NCI-H446 (cell line): ENCODE results near the gene LRRC72.
A peak's percentile ranks its signal among the peaks of the same experiment; 100 is the strongest.
"Not testable (repeated sequence)": the region's sequence is repeated elsewhere in the genome, so short reads cannot be mapped to it uniquely, and the experiment has no call there.

Experiments
- DNase-seq, 2 experiments: peaks; one replicate each; lab custom pipeline; 2025; lab: John Stamatoyannopoulos, UW

Gene LRRC72

DNA sequence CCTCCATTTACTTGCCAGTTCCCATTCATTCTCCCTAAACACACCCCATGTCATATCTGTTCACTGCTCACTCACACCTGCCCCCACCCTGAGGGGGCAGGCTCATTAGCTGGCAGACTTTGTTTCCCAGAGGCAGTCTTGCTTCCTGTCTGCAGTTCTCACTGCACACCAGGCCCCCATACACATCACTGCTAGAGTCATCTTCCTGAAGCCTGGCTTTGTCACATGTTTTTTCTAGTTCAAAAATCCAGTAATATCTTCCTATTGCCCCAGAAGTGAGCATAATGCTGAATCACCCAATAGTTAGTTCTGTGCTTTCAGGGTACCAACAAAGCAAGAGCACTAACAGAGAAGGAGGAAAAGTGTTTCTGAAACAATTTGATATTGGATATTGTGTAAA lies 1.9 kb downstream of the LRRC72 start:
- no peak for DNase-seq

- DNase-seq: no peak
These were observed 3.1 kb downstream of the LRRC72 start for GRCh38 chr7:16529697-16530096.

GRCh38 chr7:16531707-16532106 lies 5.1 kb downstream of the LRRC72 start:
- DNase-seq: no peak

GRCh38 chr7:16532272-16532671 lies 5.6 kb downstream of the LRRC72 start:
- DNase-seq: no peak

DNA sequence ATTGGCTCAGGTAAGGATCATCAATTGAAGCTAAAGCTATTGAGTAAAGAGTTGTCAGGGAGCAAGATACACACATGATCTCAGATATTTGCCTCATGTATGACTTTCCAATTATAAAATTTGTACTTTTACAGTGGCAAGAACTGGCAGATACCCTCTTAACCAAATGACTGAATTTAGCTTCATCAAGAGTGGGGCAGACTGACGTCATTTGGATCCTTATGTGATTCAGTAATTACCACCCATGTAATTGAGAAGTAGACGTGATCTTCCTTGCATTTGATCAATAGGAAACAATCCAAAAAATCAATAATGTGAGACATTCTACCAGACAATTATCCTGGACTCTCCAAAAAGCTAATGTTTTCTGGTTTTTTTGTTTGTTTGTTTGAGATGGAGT lies 8.9 kb downstream of the LRRC72 start:
- no peak for DNase-seq

- DNase-seq: not testable (repeated sequence)
These were observed 13.9 kb downstream of the LRRC72 start for GRCh38 chr7:16540559-16540958.

DNA sequence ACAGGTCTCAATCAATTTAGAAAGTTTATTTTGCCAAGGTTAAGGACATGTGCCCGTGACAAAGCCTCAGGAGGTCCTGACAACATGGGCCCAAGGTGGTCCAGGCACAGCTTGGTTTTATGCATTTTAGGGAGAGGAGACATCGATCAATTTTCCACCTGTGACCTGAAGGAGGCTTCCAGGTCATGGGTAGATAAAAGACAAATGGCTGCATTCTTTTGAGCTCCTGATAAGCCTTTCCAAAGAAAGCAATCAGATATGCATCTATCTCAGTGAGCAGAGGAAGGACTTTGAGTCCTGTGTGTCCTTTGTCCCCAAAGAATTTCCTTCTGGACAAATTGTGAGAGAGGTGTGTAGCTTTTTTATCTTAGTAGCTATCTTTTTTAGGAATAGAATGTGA lies 15.8 kb downstream of the LRRC72 start:
- DNase-seq: no peak

GRCh38 chr7:16543456-16543855 lies 16.8 kb downstream of the LRRC72 start:
- DNase-seq: no peak

DNA sequence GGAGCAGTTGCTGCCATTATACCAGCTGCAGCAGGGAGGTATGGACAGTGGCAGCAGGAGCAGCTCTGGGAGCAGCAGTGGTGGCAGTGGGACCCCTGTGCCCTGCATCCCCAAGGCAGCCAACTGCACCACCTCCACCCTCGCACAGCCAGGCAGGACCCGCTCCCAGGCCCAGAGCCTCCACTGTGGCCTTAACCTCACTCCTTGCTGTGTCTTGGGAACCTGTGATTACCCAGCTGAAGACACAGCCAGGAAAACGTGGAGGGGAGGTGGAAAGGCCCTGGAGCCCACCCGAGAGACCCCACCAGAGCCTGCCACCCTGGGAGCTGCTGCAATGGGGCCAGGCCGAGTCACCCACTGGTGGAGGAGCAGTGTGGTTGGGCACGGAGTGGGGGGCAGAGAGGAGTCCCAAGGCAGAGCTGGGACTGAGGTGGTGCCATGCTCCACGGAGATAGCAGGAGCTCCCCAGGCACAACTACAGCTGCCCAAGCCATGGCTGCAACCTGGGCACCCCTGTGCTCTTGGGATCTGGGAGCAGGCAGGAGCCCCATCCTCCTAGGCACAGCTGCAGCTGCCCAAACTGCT lies 20.4 kb downstream of the LRRC72 start:
- no peak for DNase-seq

DNA sequence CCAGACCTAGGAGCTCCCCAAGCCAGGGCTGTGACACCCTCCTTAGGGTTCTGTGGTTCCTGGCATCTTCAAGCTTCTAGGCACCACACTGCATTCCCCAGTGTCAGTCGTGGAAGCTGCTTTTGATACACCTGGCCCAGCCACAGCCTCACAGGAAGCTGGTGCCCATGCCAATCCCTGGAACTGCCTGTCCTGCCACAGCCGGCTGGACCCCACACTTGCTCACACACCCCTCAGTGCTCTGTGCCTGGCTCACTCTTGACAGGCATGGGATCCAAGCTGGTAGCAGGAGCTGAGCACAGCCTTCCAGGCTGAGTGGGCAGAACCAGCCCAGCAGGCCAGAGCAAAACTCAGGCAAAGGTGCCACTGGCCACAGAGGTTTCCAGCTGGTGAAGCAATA lies 21.8 kb downstream of the LRRC72 start:
- DNase-seq: no peak

DNA sequence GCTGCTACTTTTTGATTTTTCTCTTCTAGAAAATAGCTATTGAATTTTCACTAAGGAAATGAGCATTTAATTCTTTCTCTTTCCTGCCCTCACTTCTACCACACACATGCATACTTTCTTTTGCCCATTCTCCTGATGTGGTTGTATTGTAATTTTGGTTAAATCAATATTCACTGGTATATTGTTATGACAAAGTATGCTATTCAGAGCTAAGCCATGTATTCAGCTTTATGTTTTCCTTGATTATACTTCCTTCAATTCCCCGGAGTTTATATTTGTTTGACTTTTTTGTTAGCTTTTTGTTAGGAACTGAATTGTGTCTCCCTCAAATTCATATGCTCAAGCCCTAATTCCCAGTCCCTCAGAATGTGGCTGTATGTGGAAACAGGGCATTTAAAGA lies 24.0 kb downstream of the LRRC72 start:
- no peak for DNase-seq

GRCh38 chr7:16554518-16555236 lies 28.1 kb downstream of the LRRC72 start:
- DNase-seq: no peak

DNA sequence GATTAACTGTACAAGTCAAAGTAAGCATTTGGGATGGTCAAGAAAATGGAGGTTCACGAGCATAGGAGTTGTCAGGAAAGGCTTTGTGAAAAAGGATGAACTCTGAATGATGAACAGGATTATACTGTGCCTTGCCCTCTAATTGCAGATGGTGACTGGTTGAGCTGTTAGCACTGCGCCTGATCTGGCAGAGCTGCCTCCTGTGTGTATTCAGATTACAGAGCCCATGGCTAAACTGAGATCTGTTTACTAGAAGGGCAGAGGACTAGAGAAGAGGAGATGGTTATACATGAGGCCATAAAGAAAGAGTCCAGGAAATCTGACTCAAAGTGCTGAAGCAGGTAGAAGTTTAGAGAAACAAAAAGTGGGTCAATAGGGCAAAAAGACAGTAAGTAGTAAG lies 29.7 kb downstream of the LRRC72 start:
- DNase-seq: no peak

DNA sequence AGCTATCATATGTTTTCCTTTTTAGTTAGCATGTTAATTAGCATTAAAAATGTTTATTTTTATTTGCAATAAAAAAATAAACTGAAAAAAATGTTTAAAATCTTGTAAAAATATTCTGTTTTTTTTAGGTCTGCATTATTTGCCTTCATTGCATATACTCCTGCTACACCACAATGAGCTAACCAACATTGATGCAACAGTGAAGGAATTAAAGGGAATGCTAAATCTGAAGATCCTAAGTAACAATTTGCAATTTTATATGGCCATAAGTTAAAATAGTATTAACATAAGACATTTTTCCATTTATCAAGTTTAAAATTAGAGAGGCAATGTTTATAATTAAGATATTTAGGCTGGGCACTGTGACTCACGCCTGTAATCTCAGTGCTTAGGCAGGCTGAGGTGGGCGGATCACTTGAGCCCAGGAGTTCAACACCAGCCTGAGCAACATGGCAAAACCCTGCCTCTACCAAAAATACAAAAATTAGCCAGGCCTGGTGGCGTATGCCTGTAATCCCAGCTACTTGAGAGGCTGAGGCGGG lies 32.2 kb downstream of the LRRC72 start:
- no peak for DNase-seq

DNA sequence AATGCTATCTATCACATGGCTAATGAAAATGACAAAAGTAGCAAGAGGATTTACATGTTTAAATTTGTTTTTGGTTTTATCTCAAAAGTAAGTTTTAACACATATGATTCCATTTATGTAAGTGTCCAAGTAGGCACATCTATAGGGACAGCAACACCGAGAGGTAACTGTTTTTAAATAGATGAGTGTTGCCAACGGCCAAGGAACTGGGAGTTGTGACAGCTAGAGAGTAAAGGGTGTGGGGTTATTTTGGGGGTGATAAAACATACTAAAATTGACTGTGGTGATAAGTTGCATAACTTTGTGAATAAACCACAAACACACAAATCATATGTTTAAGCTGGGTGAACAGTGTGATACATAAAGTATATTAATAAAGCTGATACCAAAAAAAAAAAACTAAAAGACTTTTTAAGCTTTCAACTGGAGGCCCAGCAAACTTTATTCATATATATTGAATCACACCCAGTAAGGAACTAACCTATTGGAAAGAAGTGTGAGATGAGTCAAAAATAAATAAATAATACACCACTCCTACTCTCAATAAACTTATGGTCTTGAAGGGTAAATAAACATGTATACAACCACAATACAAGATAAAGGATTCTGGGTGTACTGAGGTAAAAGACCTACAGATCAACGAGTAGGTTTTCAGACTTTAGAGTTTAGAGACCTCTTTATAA lies 33.0 kb downstream of the LRRC72 start:
- no peak for DNase-seq

GRCh38 chr7:16561943-16562342 lies 35.3 kb downstream of the LRRC72 start:
- no peak for DNase-seq

- no peak for DNase-seq
These were observed 36.0 kb downstream of the LRRC72 start for GRCh38 chr7:16562456-16563220.

DNA sequence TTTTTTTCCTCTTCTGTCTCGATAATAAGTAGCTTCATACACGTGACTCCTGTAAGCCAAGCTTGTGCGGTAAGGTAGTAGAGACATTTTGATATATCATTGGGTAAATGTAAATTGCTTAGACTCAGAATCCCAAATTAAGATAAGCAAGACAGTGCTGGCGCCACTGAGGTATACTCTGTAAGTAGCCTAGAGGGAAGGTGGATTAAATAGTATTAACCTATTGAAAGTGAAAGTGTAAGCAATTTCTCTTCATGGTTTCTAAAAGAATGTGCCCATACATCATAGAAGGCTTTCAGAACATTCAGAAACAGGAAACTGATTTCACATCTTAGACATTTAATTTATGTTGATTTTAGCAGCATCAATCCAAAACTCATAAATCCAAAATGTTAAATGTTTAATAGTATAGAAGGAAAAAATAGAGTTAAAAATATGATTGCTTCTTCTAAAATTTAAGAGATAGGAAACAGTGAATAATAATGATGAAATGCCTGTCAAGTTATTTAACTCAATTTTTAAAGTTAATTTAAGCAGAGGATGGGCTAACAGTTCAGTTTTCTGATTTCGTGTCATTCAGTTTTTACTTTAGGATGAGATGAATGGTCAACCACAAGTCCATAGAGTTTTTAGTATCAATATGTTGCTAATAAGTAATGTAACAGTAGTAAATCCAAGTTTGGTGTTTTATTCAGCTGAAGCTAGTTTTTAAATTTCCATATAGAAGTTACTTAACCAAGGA lies 36.8 kb downstream of the LRRC72 start:
- no peak for DNase-seq

DNA sequence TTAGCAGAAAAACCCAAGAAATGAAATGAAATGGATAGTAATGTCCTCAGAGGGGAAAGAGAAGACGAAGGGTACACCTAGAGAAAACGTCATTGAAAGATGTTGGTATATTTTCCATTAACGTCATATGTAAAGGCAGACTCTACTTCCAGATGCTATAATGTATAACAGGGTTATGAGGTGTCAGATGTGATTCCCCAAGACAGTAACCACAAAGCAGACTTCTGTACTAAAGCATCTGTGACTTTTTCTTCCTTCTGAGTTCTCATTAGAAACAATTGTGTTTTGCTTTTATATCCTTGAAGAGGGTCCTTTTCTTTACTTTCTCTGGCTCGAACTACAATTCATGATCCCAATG lies 37.4 kb downstream of the LRRC72 start:
- no peak for DNase-seq

DNA sequence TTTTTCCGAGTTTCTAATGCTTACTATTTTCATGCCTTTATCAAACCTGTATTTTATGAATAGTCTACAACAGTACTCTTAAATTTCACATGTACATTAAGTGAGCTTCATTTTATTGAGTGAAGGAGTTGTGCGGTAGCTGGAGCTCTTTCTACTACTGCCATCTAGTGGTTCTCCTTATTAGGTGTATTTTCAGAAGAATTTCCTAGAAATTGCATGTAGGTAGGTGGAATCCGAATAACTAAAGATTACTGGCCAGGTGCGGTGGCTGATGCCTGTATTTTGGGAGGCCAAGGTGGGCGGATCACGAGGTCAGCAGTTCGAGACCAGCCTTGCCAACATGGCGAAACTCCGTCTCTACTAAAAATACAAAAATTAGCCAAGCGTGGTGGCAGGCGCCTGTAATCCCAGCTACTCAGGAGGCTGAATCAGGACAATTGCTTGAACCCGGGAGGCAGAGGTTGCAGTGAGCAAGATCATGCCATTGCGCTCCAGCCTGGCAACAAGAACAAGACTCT lies 38.3 kb downstream of the LRRC72 start:
- peak; percentile 8 to 75 for DNase-seq

- DNase-seq: no peak
These were observed 45.3 kb downstream of the LRRC72 start for GRCh38 chr7:16571941-16572340.

- DNase-seq: no peak
These were observed 52.6 kb downstream of the LRRC72 start for GRCh38 chr7:16579216-16579615.
